ENCODE results near the gene CUBN. TPM values are rescaled to one million over a fixed set of nuclear protein-coding genes. Genes with fewer than 3 reads are reported as not detected.

CUBN gene
- total and polyA plus RNA-seq, 2 of the 13 experiments (the other 11 are each of a cell fraction or from before 2014, with no cell fraction given), result 0.27 to 0.32 TPM

DNA sequence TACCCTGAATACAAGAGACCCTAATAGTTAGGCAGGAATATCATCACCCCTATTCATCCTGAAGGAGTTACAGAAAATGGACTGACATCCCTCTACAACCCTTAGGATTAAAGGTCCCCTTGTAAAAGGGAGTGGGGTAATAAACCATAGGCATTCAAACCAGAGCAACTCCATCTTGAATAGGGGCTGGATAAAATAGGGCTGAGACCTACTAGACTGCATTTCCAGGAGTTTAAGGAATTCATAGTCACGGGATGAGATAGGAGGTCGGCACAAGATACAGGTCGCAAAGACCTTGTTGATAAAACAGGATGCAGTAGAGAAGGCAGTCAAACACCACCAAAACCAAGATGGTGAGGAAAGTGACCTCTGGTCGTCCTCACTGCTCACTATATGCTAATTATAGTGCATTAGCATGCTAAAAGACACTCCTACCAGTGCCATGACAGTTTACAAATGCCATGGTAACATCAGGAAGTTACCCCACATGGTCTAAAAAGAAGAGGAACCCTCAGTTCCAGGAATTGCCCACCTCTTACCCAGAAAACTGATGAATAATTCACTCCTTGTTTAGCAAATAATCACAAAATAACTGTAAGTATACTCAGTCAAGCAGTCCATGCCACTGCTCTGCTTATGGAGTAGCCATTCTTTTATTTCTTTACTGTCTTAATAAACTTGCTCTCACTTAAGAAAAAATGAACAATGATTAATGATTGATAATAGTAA lies 37.2 kb downstream of the CUBN start:
- Histone ChIP-seq H3K4me3 (replicated peaks in 1 of 3; ENCODE audit: insufficient read depth in 1 of 3, low read depth in 2 of 3, low read length in 3 of 3) (no peak overlapping the region), H3K9ac (ENCODE audit: insufficient read depth, low read depth, low read length) (no peak overlapping the region), H3K27me3 (ENCODE audit: control insufficient read depth in 1 of 2, insufficient read depth in 2 of 2, low read length in 2 of 2) (no peaks in the 10 kb centered on the region; a peak in 1 of 5 replicates), H4K20me1 (ENCODE audit: insufficient read depth, low read length) (no peaks in the 10 kb centered on the region), H3K79me2 (ENCODE audit: insufficient read depth, low read length) (no peaks in the 10 kb centered on the region), H2AFZ (ENCODE audit: low read length) (no peak overlapping the region), H3K4me2 (ENCODE audit: low read depth, low read length) (no peak overlapping the region), H3K4me1 (ENCODE audit: insufficient read depth, low read length) (no peaks in the 10 kb centered on the region), H3K27ac (ENCODE audit: extremely low read length, insufficient read depth, low read length) (no peak overlapping the region), H3K36me3 (replicated peaks in 1 of 2; ENCODE audit: control insufficient read depth in 1 of 2, insufficient read depth in 2 of 2, low read length in 2 of 2) (no peaks in the 10 kb centered on the region), H3K9me3 (ENCODE audit: low read length) (no peaks in the 10 kb centered on the region)
- DNase-seq (ENCODE audit: low spot score) (no peak), FAIRE-seq (no peak), ATAC-seq (no peak)
- BruUV-seq (replicated peaks), result no TSS peak
- ChIA-PET CTCF (ENCODE audit: low intra/inter-chr PET ratio, low total read pairs) (no interaction called here), POLR2A (no interaction called here)
- in situ Hi-C loops (cut with HindIII; ENCODE audit: extremely low pct_ligation_motif_present, low pct_unique_long_range_greater_than_20kb) (no loop called here), intact Hi-C loops (cut with micrococcal nuclease; ENCODE audit: unreplicated experiment) (no loop called here)
- WGBS (ENCODE audit: low lambda C conversion rate), result 39% methylated on average over 4 of the region's 4 CpGs
- TF ChIP-seq NFE2 (CRISPR knock-in tag; IDR thresholded peaks at IDR 0.05) (no peak), HNRNPH1 (optimal IDR thresholded peaks at IDR 0.05; ENCODE audit: low read depth, low read length) (no peak), ATAD3A (CRISPR knock-in tag; IDR thresholded peaks at IDR 0.05) (no peak), ZNF230 (CRISPR knock-in tag; IDR thresholded peaks at IDR 0.05) (no peak), ZKSCAN8 (CRISPR knock-in tag; IDR thresholded peaks at IDR 0.05; ENCODE audit: borderline replicate concordance) (no peak), AGO1 (IDR thresholded peaks at IDR 0.05; ENCODE audit: low read depth, low read length, poor library complexity, severe bottlenecking) (no peak), ZBTB3 (CRISPR knock-in tag; IDR thresholded peaks at IDR 0.05; ENCODE audit: borderline replicate concordance, low read depth) (no peak), FOXK2 (IDR thresholded peaks at IDR 0.05) (no peak), ZKSCAN5 (CRISPR knock-in tag; IDR thresholded peaks at IDR 0.05) (no peak), ZNF557 (CRISPR knock-in tag; IDR thresholded peaks at IDR 0.05) (no peak), HOXA5 (CRISPR knock-in tag; IDR thresholded peaks at IDR 0.05) (no peak), SP2 (CRISPR knock-in tag; IDR thresholded peaks at IDR 0.05) (no peak), ZNF75D (CRISPR knock-in tag; IDR thresholded peaks at IDR 0.05; ENCODE audit: borderline replicate concordance) (no peak), ZNF660 (CRISPR knock-in tag; IDR thresholded peaks at IDR 0.05; ENCODE audit: borderline replicate concordance, low read depth) (no peak), NCOA2 (CRISPR knock-in tag; IDR thresholded peaks at IDR 0.05) (no peak)
- TF ChIP-seq, protein P1, sequence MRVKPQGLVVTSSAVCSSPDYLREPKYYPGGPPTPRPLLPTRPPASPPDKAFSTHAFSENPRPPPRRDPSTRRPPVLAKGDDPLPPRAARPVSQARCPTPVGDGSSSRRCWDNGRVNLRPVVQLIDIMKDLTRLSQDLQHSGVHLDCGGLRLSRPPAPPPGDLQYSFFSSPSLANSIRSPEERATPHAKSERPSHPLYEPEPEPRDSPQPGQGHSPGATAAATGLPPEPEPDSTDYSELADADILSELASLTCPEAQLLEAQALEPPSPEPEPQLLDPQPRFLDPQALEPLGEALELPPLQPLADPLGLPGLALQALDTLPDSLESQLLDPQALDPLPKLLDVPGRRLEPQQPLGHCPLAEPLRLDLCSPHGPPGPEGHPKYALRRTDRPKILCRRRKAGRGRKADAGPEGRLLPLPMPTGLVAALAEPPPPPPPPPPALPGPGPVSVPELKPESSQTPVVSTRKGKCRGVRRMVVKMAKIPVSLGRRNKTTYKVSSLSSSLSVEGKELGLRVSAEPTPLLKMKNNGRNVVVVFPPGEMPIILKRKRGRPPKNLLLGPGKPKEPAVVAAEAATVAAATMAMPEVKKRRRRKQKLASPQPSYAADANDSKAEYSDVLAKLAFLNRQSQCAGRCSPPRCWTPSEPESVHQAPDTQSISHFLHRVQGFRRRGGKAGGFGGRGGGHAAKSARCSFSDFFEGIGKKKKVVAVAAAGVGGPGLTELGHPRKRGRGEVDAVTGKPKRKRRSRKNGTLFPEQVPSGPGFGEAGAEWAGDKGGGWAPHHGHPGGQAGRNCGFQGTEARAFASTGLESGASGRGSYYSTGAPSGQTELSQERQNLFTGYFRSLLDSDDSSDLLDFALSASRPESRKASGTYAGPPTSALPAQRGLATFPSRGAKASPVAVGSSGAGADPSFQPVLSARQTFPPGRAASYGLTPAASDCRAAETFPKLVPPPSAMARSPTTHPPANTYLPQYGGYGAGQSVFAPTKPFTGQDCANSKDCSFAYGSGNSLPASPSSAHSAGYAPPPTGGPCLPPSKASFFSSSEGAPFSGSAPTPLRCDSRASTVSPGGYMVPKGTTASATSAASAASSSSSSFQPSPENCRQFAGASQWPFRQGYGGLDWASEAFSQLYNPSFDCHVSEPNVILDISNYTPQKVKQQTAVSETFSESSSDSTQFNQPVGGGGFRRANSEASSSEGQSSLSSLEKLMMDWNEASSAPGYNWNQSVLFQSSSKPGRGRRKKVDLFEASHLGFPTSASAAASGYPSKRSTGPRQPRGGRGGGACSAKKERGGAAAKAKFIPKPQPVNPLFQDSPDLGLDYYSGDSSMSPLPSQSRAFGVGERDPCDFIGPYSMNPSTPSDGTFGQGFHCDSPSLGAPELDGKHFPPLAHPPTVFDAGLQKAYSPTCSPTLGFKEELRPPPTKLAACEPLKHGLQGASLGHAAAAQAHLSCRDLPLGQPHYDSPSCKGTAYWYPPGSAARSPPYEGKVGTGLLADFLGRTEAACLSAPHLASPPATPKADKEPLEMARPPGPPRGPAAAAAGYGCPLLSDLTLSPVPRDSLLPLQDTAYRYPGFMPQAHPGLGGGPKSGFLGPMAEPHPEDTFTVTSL (CRISPR knock-in tag; IDR thresholded peaks at IDR 0.05; ENCODE audit: borderline replicate concordance), result no peak
- TF ChIP-seq, protein P2, sequence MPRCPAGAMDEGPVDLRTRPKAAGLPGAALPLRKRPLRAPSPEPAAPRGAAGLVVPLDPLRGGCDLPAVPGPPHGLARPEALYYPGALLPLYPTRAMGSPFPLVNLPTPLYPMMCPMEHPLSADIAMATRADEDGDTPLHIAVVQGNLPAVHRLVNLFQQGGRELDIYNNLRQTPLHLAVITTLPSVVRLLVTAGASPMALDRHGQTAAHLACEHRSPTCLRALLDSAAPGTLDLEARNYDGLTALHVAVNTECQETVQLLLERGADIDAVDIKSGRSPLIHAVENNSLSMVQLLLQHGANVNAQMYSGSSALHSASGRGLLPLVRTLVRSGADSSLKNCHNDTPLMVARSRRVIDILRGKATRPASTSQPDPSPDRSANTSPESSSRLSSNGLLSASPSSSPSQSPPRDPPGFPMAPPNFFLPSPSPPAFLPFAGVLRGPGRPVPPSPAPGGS (CRISPR knock-in tag; IDR thresholded peaks at IDR 0.05), result no peak
- TF ChIP-seq, protein P3, sequence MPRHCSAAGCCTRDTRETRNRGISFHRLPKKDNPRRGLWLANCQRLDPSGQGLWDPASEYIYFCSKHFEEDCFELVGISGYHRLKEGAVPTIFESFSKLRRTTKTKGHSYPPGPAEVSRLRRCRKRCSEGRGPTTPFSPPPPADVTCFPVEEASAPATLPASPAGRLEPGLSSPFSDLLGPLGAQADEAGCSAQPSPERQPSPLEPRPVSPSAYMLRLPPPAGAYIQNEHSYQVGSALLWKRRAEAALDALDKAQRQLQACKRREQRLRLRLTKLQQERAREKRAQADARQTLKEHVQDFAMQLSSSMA (CRISPR knock-in tag; IDR thresholded peaks at IDR 0.05), result no peak
